ENCODE measurements around the gene KRT15. TPM values are rescaled to one million over a fixed set of nuclear protein-coding genes. Genes with fewer than 3 reads are reported as not detected.

Gene KRT15
- total RNA-seq, 2 experiments from 2014 or later: not detected

Small RNAs within 50 kb of the gene (microRNA-seq; reads per million reads assigned to microRNA genes)
- gene MIR6510 (ENCODE audit: borderline microRNAs expressed, borderline replicate concordance): not detected

Other genes with a start within 250 kb of the KRT15 start
- not detected for gene KRTAP9-7, start 243.2 kb downstream of the KRT15 start, total RNA-seq
- gene KRTAP29-1, start 216.0 kb downstream of the KRT15 start, total RNA-seq: not detected
- gene KRTAP16-1, start 209.6 kb downstream of the KRT15 start, total RNA-seq: under 1 TPM in 1 of 2 experiments, not detected in 1; 0.15 TPM
- not detected for gene KRTAP17-1, start 203.2 kb downstream of the KRT15 start, total RNA-seq
- not detected for gene KRT33A, start 168.1 kb downstream of the KRT15 start, total RNA-seq
- gene KRT33B, start 149.1 kb downstream of the KRT15 start, total RNA-seq: not detected
- gene KRT34, start 136.6 kb downstream of the KRT15 start, total RNA-seq: not detected
- not detected for gene KRT31, start 121.3 kb downstream of the KRT15 start, total RNA-seq
- gene KRT37, start 94.3 kb downstream of the KRT15 start, total RNA-seq: not detected
- gene KRT38, start 77.9 kb downstream of the KRT15 start, total RNA-seq: not detected
- not detected for gene KRT32, start 51.5 kb downstream of the KRT15 start, total RNA-seq
- gene KRT35, start 37.7 kb downstream of the KRT15 start, total RNA-seq: not detected
- not detected for gene KRT36, start 29.0 kb downstream of the KRT15 start, total RNA-seq
- gene KRT13, start 13.3 kb downstream of the KRT15 start, total RNA-seq: not detected
- not detected for gene KRT19, start 9.4 kb upstream of the KRT15 start, total RNA-seq
- not detected for gene KRT9, start 53.2 kb upstream of the KRT15 start, total RNA-seq
- gene KRT14, start 68.0 kb upstream of the KRT15 start, total RNA-seq: not detected
- gene KRT16, start 93.9 kb upstream of the KRT15 start, total RNA-seq: not detected
- not detected for gene KRT17, start 105.7 kb upstream of the KRT15 start, total RNA-seq
- 1,000 to 10,000 TPM; 1,206 to 1,253 TPM for gene EIF1, start 170.0 kb upstream of the KRT15 start, total RNA-seq
- not detected for gene GAST, start 193.4 kb upstream of the KRT15 start, total RNA-seq
- gene HAP1, start 215.8 kb upstream of the KRT15 start, total RNA-seq: not detected